RWPE2 (cell line): ENCODE results near the gene PCDHA9.

ENCODE experiments used
- ATAC-seq: fragments of 200-7000 bp; cut with Tn5 transposase; 3 replicates; pipeline ENCODE4 v1.9.1; 2021; ENCODE audit warnings: low read depth
- DNase-seq: peaks from one replicate; pipeline ENCODE4 v3.0.0-alpha.2; 2020; ENCODE audit warnings: low spot score
- H3K27ac ChIP-seq: fragments of 450-650 bp; 2 replicates; pipeline ENCODE4 v1.5.1; 2017; ENCODE audit warnings: mild to moderate bottlenecking; ENCODE audit not compliant: poor library complexity, severe bottlenecking
- H3K27me3 ChIP-seq: fragments of 250-450 bp; sonication (Bioruptor Pico); 2 replicates; pipeline ENCODE4 v1.5.1; 2021; ENCODE audit warnings: mild to moderate bottlenecking, moderate library complexity; ENCODE audit not compliant: insufficient read depth, poor library complexity, severe bottlenecking
- H3K36me3 ChIP-seq: fragments of 250-450 bp; sonication (Bioruptor Pico); 2 replicates; pipeline ENCODE4 v1.5.1; 2020; ENCODE audit warnings: low read depth, mild to moderate bottlenecking, moderate library complexity
- H3K4me1 ChIP-seq: fragments of 250-450 bp; sonication (Bioruptor Pico); 2 replicates; pipeline ENCODE4 v1.5.1; 2021; ENCODE audit warnings: mild to moderate bottlenecking, moderate library complexity; ENCODE audit not compliant: insufficient read depth, poor library complexity, severe bottlenecking
- H3K4me3 ChIP-seq: fragments of 250-450 bp; sonication (Bioruptor Pico); 2 replicates; pipeline ENCODE4 v1.5.1; 2021; ENCODE audit warnings: mild to moderate bottlenecking, moderate library complexity; ENCODE audit not compliant: severe bottlenecking
- H3K9me3 ChIP-seq: fragments of 250-450 bp; sonication (Bioruptor Pico); 2 replicates; pipeline ENCODE4 v1.5.1; 2021; ENCODE audit warnings: mild to moderate bottlenecking, moderate library complexity; ENCODE audit not compliant: severe bottlenecking
- TF ChIP-seq, protein P1 (sequence below): fragments of 450-650 bp; IDR thresholded peaks from one replicate; pipeline ENCODE4 v1.5.1; 2017; ENCODE audit warnings: mild to moderate bottlenecking, moderate library complexity; ENCODE audit not compliant: poor library complexity, severe bottlenecking

Gene PCDHA9

DNA sequence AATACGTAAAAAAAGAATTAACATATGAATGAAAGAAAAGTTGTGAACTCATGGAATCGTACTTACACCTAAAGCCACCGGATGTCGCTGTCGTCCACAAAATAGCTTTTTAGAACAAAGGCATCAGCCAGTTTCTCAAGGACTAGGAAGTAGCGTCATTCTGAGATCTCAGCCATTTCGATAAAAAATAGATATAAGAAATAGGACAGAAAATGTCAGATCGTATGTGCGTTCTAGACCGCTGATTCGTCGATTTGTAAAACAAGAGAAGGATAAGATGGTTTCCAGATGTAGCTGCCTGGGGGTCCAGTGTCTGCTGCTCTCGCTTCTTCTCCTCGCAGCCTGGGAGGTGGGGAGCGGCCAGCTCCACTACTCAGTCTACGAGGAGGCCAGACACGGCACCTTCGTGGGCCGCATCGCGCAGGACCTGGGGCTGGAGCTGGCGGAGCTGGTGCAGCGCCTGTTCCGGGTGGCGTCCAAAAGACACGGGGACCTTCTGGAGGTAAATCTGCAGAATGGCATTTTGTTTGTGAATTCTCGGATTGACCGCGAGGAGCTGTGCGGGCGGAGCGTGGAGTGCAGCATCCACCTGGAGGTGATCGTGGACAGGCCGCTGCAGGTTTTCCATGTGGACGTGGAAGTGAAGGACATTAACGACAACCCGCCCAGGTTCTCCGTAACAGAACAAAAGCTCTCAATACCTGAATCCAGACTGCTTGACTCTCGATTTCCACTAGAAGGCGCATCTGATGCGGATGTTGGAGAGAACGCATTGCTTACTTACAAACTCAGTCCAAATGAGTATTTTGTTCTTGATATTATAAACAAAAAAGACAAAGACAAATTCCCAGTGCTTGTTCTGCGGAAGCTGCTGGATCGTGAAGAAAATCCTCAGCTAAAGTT, 7.8 kb downstream of the PCDHA9 start, which contains the start of gene PCDHA10:
Gene PCDHA10 (plus strand): TSS at position 126 of the 903 bp plus-strand sequence. CDS start 152 bp downstream, at position 278.
- DNase-seq (no peak), ATAC-seq (no peak)
- Histone ChIP-seq H3K4me1 (no peaks in the 10 kb centered on the region), H3K36me3 (no peaks in the 10 kb centered on the region), H3K4me3 (no peak within 1 kb of the TSS), H3K9me3 (no peaks in the 10 kb centered on the region), H3K27ac (no peak within 1 kb of the TSS), H3K27me3 (peaks cover 17% of the 10 kb centered on the region)
- TF ChIP-seq, protein P1, sequence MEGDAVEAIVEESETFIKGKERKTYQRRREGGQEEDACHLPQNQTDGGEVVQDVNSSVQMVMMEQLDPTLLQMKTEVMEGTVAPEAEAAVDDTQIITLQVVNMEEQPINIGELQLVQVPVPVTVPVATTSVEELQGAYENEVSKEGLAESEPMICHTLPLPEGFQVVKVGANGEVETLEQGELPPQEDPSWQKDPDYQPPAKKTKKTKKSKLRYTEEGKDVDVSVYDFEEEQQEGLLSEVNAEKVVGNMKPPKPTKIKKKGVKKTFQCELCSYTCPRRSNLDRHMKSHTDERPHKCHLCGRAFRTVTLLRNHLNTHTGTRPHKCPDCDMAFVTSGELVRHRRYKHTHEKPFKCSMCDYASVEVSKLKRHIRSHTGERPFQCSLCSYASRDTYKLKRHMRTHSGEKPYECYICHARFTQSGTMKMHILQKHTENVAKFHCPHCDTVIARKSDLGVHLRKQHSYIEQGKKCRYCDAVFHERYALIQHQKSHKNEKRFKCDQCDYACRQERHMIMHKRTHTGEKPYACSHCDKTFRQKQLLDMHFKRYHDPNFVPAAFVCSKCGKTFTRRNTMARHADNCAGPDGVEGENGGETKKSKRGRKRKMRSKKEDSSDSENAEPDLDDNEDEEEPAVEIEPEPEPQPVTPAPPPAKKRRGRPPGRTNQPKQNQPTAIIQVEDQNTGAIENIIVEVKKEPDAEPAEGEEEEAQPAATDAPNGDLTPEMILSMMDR: no peak

DNA sequence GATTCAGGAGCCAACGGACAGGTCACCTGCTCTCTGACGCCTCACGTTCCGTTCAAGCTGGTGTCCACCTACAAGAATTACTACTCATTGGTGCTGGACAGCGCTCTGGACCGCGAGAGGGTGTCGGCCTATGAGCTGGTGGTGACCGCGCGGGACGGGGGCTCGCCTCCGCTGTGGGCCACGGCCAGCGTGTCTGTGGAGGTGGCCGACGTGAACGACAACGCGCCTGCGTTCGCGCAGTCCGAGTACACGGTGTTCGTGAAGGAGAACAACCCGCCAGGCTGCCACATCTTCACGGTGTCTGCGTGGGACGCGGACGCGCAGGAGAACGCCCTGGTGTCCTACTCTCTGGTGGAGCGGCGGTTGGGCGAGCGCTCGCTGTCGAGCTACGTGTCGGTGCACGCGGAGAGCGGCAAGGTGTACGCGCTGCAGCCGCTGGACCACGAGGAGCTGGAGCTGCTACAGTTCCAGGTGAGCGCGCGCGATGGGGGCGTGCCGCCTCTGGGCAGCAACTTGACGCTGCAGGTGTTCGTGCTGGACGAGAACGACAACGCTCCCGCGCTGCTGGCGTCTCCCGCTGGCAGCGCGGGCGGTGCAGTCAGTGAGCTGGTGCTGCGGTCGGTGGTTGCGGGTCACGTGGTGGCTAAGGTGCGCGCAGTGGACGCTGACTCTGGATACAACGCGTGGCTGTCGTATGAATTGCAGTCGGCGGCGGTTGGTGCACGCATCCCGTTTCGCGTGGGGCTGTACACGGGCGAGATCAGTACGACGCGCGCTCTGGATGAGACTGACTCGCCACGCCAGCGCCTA, 9.2 kb downstream of the PCDHA9 start:
- peaks cover 31% of the 10 kb centered on the region for H3K27me3 ChIP-seq
- DNase-seq (no peak), ATAC-seq (no peak)
- no peak overlapping the region for H3K4me3 ChIP-seq
- TF ChIP-seq, protein P1: no peak
- no peaks in the 10 kb centered on the region for H3K36me3 ChIP-seq
- H3K4me1 ChIP-seq: no peaks in the 10 kb centered on the region
- peaks cover 7% of the 10 kb centered on the region for H3K9me3 ChIP-seq
- no peak overlapping the region for H3K27ac ChIP-seq

DNA sequence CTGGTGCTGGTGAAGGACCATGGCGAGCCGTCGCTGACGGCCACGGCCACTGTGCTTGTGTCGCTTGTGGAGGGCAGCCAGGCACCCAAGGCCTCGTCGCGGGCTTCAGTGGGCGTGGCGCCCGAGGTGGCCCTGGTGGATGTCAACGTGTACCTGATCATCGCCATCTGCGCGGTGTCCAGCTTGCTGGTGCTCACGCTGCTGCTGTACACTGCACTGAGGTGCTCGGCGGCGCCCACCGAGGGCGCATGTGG, 9.7 kb downstream of the PCDHA9 start:
- Histone ChIP-seq H3K4me1 (no peaks in the 10 kb centered on the region), H3K36me3 (no peaks in the 10 kb centered on the region), H3K27ac (no peak overlapping the region), H3K9me3 (peaks cover 12% of the 10 kb centered on the region), H3K4me3 (no peak overlapping the region), H3K27me3 (peaks cover 36% of the 10 kb centered on the region)
- DNase-seq (no peak), ATAC-seq (no peak)
- TF ChIP-seq, protein P1: no peak

DNA sequence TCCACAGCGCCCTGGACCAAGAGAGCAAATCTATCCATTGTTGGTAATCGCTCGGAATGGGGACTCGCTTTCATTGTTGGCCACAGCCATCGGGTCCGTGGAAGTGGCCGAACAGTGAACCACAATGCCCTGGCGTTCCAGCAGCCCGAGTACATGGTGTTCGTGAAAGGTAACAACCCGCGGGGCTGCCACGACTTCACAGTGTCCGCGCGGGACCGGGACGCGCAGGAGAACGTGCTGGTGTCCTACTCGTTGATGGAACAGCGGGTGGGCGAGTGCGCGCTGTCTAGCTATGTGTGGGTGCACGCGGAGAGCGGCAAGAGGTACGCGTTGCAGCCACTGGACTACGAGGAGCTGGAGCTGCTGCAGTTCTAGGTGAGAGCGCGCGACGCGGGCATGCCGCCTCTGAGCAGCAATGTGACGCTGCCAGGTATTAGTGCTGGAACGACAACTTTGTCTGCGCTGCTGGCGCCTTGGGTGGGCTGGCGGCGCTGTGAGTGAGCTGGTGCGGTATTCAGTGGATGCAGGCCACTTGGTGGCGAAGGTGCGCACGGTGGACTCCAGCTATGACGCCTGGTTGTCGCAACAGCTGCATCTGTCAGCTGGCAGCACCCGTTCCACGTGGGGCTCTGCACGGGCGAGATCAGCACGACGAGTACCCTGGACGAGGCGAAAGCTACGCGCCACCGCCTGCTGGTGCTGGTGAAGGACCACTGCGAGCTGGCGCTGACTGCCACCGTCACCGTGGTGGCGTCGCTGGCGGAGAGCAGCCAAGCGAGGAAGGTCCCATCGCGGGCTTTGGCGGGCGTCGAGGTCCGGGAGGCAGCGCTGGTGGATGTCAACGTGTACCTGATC, 14.5 kb downstream of the PCDHA9 start:
- ATAC-seq (no peak), DNase-seq (no peak)
- Histone ChIP-seq H3K9me3 (peaks cover 13% of the 10 kb centered on the region), H3K4me3 (no peak overlapping the region), H3K27me3 (peaks cover 82% of the 10 kb centered on the region), H3K4me1 (no peaks in the 10 kb centered on the region), H3K27ac (no peak overlapping the region), H3K36me3 (no peaks in the 10 kb centered on the region)
- TF ChIP-seq, protein P1: no peak
